Fibroblast of mammary gland (primary cell): ENCODE data around the gene MARCHF3.

Source experiments
- DNase-seq: peaks from one replicate; pipeline ENCODE4 v3.0.0-alpha.2; 2010; ENCODE audit warnings: low read depth
- H3K4me3 ChIP-seq: 2 replicates; pipeline ENCODE4 v1.5.1; 2011; ENCODE audit warnings: low read depth, mild to moderate bottlenecking, low read length, moderate library complexity; ENCODE audit not compliant: control insufficient read depth
- TF ChIP-seq, protein P1 (sequence below): conservative IDR thresholded peaks from 2 replicates; pipeline ENCODE4 v1.5.1; 2011; ENCODE audit warnings: low read depth, low read length, inconsistent platforms; ENCODE audit not compliant: control insufficient read depth, insufficient read depth

The MARCHF3 gene

DNA sequence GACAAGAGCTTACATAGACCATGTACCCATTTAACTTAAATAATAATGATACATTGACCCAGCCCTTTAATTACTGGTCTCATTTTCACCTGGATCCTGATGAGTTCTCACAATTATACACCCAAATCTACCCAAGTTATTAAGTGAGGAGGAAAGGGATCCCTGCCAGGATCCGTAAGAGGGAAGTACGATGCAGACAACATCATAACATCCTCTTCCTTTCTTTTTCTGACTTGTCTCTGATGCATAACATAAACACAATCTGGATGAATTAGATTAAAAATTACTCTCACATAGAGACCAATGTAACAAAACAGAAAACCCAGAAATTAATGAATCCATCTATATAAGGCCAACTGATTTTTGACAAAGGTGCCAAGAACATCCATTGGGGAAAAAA lies 17.0 kb downstream of the MARCHF3 start:
- peak; percentile 48 for DNase-seq
- H3K4me3 ChIP-seq = peak overlapping the region; percentile 5
- TF ChIP-seq, protein P1, sequence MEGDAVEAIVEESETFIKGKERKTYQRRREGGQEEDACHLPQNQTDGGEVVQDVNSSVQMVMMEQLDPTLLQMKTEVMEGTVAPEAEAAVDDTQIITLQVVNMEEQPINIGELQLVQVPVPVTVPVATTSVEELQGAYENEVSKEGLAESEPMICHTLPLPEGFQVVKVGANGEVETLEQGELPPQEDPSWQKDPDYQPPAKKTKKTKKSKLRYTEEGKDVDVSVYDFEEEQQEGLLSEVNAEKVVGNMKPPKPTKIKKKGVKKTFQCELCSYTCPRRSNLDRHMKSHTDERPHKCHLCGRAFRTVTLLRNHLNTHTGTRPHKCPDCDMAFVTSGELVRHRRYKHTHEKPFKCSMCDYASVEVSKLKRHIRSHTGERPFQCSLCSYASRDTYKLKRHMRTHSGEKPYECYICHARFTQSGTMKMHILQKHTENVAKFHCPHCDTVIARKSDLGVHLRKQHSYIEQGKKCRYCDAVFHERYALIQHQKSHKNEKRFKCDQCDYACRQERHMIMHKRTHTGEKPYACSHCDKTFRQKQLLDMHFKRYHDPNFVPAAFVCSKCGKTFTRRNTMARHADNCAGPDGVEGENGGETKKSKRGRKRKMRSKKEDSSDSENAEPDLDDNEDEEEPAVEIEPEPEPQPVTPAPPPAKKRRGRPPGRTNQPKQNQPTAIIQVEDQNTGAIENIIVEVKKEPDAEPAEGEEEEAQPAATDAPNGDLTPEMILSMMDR = no peak

- TF ChIP-seq, protein P1 = no peak
- DNase-seq = peak; percentile 84
- no peak overlapping the region for H3K4me3 ChIP-seq
Observed at GRCh38 chr5:127012916-127013315, 17.4 kb downstream of the MARCHF3 start.

- DNase-seq = no peak
- TF ChIP-seq, protein P1 = no peak
- H3K4me3 ChIP-seq = no peak overlapping the region
Observed at GRCh38 chr5:127011961-127012644, 18.3 kb downstream of the MARCHF3 start.

- TF ChIP-seq, protein P1 = no peak
- DNase-seq = peak; percentile 98
- no peak overlapping the region for H3K4me3 ChIP-seq
Observed at GRCh38 chr5:127011153-127011552, 19.2 kb downstream of the MARCHF3 start.

DNA sequence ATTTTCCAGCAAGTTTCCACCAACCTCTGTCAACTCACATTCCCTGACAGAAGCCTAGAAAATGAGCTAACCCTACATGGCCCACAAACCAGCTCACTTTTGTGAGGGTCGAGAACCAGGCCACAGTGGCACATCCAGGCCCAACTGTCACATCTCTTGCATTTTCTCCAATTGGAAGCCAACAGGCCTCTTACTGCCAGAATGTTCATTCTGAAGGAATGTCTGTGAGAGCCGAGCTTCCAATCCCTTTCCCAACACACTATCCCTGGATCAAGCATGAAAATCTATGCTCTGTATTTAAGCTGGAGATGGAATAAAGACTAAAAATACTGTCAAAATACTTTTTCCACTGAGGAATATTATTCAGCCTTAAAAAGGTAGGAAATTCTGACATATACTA lies 20.0 kb downstream of the MARCHF3 start:
- no peak overlapping the region for H3K4me3 ChIP-seq
- TF ChIP-seq, protein P1 = no peak

GRCh38 chr5:127009784-127010183 lies 20.6 kb downstream of the MARCHF3 start:
- TF ChIP-seq, protein P1 = no peak
- no peak overlapping the region for H3K4me3 ChIP-seq
- DNase-seq = no peak

More for the DNA sequence above, 20.0 kb downstream of the MARCHF3 start:
- DNase-seq = peak; percentile 49
